KBM-7 (cell line): ENCODE measurements around the gene SRPK2.
"Not testable (repeated sequence)": the region's sequence is repeated elsewhere in the genome, so short reads cannot be mapped to it uniquely, and the experiment has no call there.

Experiments used
- DNase-seq: peaks from one replicate; pipeline ENCODE4 v3.0.0-alpha.2; 2015
- in situ Hi-C: fragments of 300-500 bp; cut with MboI; formaldehyde crosslinking; loops from 2 replicates; pipeline ENCODE4 v1.14.3; 2020; ENCODE audit warnings: low sequenced_read_pairs, low pct_unique_long_range_greater_than_20kb, mixed read lengths

Gene SRPK2

GRCh38 chr7:105245398-105246114 is 143.2 kb downstream of the SRPK2 start:
- DNase-seq = peak; percentile 47
- in situ Hi-C loops = no loop called here

GRCh38 chr7:105244594-105244993 is 144.1 kb downstream of the SRPK2 start:
- in situ Hi-C loops = no loop called here
- DNase-seq = no peak

GRCh38 chr7:105241198-105241597 is 147.5 kb downstream of the SRPK2 start:
- in situ Hi-C loops = no loop called here
- DNase-seq = no peak

- in situ Hi-C loops = no loop called here
These were observed 150.4 kb downstream of the SRPK2 start for GRCh38 chr7:105238198-105238765.

GRCh38 chr7:105234886-105235285 is 153.8 kb downstream of the SRPK2 start:
- in situ Hi-C loops = no loop called here
- DNase-seq = no peak

More at GRCh38 chr7:105238198-105238765, 150.4 kb downstream of the SRPK2 start:
- no peak for DNase-seq

- DNase-seq, in situ Hi-C loops: not testable (repeated sequence)
These were observed 155.9 kb downstream of the SRPK2 start for GRCh38 chr7:105232829-105233291.

GRCh38 chr7:105230486-105230885 is 158.2 kb downstream of the SRPK2 start:
- DNase-seq = no peak
- in situ Hi-C loops = no loop called here

GRCh38 chr7:105229641-105230040 is 159.1 kb downstream of the SRPK2 start:
- in situ Hi-C loops = no loop called here
- DNase-seq = no peak

GRCh38 chr7:105228555-105228954 is 160.2 kb downstream of the SRPK2 start:
- no peak for DNase-seq
- in situ Hi-C loops = no loop called here

- in situ Hi-C loops = no loop called here
- no peak for DNase-seq
These were observed 161.3 kb downstream of the SRPK2 start for GRCh38 chr7:105227391-105227790.

- in situ Hi-C loops = no loop called here
- peak; percentile 49 for DNase-seq
These were observed 163.7 kb downstream of the SRPK2 start for GRCh38 chr7:105224884-105225651.

GRCh38 chr7:105222953-105223352 is 165.8 kb downstream of the SRPK2 start:
- in situ Hi-C loops = no loop called here
- no peak for DNase-seq

- in situ Hi-C loops = no loop called here
- no peak for DNase-seq
These were observed 169.0 kb downstream of the SRPK2 start for GRCh38 chr7:105219771-105220160.

GRCh38 chr7:105218939-105219770 is 169.6 kb downstream of the SRPK2 start:
- no peak for DNase-seq
- in situ Hi-C loops = no loop called here

- in situ Hi-C loops = no loop called here
- no peak for DNase-seq
These were observed 170.5 kb downstream of the SRPK2 start for GRCh38 chr7:105218215-105218614.

GRCh38 chr7:105216786-105217185 is 171.9 kb downstream of the SRPK2 start:
- no peak for DNase-seq
- in situ Hi-C loops = no loop called here

GRCh38 chr7:105215821-105216220 is 172.9 kb downstream of the SRPK2 start:
- no peak for DNase-seq
- in situ Hi-C loops = no loop called here

- in situ Hi-C loops = no loop called here
These were observed 173.5 kb downstream of the SRPK2 start for GRCh38 chr7:105215182-105215581.

GRCh38 chr7:105213611-105214010 is 175.1 kb downstream of the SRPK2 start:
- in situ Hi-C loops = no loop called here
- peak; percentile 21 for DNase-seq

More at GRCh38 chr7:105215182-105215581, 173.5 kb downstream of the SRPK2 start:
- no peak for DNase-seq
